Stimulated activated CD4-positive, alpha-beta T cell treated with anti-CD3 and anti-CD28 coated beads, Interleukin-4, amount 100 ng/mL, for 48 hours (primary cell): ENCODE measurements around the gene BCKDHB.
"Not testable (repeated sequence)": the region's sequence is repeated elsewhere in the genome, so short reads cannot be mapped to it uniquely, and the experiment has no call there.

ENCODE experiments used
- DNase-seq, 2 donors: peaks; one replicate each; pipeline ENCODE4 v3.0.0-alpha.2; 2020; ENCODE audit warnings: low read depth in 2 of 2

Gene BCKDHB

DNA sequence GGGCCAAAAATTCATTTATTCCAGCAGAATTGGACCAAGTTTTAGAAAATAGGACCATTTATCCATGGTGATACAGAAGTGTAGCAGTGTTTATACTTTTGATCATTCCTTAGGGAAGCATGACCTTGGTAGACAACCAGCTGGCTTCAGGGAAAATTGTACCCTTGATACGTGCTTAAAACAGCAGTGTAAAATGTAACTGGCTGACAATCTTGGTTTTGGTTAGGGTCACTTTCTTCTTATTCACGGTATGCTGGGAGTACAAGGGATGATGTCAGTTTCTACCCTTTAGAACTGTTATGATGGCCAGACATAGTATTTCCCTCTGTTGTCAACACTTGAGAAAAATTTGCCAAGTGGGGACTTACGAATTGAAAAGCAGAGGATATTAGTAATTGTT lies 157.1 kb downstream of the BCKDHB start:
- no peak for DNase-seq

DNA sequence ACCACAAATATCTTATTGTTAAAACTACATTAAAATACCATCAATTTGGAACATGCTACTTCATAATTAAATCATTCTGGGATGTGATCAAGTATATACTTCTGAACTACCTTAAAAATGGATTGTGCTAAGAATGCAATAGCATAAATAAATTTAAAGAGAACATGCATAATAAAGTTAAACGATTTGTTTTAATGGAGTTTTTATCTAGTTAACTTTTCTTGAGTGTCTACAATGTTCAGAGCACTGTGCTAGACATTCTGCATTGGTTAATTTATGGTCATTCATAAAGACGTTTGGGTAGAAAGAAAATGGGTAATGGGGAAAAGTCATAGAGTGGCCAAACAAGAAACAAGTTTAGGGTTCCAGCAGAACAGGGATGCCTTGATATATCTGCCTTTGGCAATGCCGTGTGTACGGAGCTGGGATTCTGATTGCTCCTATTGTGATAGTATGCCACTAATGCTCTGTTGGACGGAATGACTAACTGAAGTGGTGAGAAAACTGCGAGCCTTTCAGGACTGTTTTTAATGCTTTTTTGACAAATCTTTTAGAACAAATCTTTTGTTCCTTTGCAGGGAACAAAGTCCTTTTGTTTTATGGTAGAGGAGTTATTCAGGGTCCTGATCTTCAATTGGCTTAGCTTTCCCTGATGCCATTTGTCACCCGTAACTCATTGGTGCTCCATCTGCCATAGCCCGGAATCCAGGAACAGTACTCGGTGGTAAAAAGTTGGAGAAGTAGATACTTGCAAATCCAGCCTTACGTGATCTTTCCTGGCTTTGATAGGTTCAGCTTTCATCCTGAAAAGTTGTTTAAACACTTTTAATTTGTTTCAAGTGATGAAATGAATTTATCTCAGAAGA lies 162.6 kb downstream of the BCKDHB start:
- DNase-seq: no peak

DNA sequence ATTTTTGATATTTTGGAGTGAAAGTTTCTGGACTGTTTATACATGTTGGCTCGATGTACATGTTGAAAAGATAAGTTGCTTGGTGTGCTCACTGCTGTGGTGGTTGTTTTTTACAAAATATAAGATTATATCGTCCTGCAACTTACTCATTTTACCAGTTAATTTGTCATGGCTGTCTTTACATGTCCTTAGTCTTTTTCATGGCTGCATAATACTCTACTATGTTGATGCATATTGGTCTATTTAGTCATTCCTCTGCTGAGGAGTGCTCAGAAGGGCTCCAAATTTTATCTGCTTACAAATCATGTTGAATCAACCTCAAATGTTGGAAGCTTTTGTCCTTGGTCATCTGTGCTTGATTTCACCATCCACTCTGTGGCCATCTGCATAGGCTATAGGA lies 164.6 kb downstream of the BCKDHB start:
- no peak for DNase-seq

DNA sequence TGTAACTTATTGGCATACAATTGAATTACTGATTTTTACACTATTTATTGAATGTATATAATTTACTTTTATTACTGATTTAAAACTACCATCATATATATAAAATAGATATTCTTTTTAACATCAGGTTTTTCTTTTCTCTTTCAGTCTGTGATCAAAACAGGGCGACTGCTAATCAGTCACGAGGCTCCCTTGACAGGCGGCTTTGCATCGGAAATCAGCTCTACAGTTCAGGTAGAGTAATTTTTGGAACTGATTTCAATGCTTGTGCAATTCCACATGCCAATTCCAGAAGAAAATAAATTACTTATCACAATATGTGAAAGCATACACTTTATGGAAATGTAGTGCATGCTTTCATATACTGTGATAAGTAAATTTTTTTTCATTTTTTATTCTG lies 166.5 kb downstream of the BCKDHB start:
- no peak for DNase-seq

- no peak for DNase-seq
These were observed 170.4 kb downstream of the BCKDHB start for GRCh38 chr6:80276861-80277260.

DNA sequence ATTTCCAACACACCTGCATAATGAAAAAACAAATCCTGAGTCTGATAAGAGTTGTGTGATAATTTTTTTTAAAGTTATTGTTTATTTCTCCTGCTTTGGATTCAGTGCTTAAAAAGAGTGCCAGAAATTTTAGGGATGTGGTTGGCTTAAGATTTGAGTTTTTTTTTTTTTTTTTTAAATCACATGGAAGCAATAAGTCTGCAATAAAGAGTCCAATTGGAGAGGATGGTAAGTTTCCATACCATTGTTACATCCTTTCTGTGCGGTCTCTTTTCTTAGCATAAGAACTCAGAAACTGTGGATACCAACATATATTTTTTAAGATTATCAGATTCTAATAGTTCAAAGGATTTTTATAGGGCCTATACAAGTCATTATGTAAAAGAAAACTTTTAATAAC lies 171.0 kb downstream of the BCKDHB start:
- DNase-seq: no peak

- no peak for DNase-seq
These were observed 174.0 kb downstream of the BCKDHB start for GRCh38 chr6:80280262-80281010.

DNA sequence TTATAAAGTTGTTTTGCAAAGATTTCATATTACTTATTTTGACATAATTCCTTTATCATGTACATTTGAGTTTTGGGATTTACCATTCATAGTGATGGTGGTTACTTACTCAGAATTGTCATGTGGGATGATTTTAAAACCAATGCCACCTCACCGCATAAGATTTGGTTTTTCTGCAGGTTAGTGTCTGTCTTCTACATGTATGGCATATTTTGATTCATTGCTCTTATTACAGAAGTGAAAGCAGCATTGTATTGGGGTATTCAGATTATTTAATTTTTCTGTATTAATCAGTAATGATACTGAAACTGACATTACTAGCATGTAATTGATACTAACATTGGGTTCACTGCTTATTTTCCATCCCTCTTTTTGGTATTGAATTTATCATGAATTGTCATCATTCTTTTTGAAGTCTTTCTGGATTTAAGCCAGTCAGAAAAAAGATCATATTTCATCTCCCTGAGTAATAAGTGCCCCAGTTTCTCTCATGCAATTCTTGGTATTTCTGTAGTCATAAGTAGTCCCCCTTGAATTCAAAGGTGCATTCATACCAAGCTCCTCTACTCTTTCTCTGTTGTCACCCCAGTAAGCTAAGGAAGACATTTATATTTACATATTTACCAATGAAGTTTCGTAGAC lies 176.6 kb downstream of the BCKDHB start:
- no peak for DNase-seq

DNA sequence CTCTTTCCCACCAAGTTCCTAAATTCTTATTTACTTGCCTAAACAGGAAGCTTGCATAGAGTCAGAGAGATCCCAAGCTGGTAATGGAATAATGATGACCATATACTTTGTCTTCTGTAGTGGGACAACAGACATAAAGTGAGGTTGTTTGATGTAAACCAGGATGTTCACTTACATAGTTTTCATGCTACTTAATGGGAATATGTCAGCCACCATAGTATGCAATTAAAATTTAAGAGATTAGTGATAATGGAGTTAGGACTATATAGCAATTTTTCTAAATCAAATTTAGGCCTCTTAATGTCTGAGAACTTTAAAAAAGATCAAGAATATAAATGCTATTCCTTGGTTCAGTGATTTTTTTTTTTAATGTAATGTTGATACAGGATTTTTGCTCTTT lies 180.6 kb downstream of the BCKDHB start:
- DNase-seq: no peak

DNA sequence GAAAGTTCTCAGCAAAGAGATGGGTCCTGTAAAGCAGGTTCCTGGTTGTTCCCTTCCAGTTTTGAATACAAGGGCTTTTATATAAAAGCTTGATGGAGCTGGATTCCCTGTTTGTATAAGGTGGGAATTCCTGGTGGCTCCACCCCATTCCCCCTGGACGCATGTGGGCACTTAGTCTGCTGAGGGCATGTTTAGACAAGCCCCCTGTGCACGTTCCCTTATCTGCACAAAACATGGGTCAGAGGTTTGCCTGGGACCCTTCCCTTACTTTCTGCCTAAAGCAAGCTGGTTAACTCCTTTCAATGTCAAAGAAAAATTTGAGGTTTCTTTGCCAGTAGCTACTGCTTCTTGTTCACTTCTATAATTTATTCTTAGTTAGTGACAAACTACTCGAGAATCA lies 181.1 kb downstream of the BCKDHB start:
- DNase-seq: no peak

- DNase-seq: no peak
These were observed 183.3 kb downstream of the BCKDHB start for GRCh38 chr6:80289727-80290126.

DNA sequence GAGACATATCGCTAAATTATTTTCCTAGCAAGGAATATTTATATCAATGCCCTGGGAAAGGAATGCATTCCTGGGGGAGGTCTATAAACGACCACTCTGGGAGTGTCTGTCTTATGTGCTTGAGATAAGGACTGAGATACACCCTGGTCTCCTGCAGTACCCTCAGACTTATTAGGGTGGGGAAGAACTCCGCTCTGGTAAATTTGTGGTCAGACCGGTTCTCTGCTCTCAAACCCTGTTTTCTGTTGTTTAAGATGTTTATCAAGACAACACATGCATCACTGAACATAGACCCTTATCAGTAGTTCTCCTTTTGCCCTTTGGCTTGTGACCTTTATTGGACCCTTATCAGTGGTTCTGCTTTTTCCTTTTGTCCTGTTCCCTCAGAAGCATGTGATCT lies 188.1 kb downstream of the BCKDHB start:
- not testable (repeated sequence) for DNase-seq

DNA sequence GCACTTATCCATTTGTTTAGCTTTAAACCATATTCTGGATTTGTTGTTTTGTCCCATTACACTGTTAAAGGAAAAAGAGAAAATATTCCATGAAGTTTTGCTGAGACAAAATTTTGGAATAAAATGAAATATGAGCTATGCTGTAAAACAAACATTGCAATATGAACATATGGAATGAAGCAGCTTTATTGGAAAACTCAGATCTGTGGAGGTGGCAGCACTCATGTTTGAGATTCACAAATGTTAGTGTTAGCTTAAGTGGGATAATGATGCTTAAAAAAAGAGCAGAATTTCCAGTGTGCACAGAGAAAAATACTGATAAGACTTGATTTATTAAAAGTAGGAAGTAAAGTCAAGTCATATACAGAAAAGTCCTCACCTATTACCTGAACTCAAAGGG lies 196.2 kb downstream of the BCKDHB start:
- DNase-seq: no peak

DNA sequence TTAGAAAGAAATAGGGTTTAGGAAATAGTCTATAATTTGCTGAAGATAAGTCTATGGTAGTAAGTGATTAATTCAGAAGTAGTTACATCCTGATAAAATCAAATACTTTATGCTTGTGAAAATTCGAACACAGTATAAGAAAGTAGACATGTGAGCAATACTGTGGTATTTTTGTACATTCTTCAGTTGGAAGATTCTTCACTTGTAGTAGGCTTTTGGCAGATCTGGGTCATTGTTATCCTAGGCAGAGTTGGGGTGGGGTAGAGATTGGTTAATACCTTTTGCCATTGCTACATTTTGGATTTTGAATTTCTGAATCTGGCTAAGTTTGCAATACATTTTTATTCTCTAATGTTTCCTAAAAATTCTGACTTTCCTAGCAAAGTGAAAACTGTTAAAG lies 197.5 kb downstream of the BCKDHB start:
- no peak for DNase-seq

DNA sequence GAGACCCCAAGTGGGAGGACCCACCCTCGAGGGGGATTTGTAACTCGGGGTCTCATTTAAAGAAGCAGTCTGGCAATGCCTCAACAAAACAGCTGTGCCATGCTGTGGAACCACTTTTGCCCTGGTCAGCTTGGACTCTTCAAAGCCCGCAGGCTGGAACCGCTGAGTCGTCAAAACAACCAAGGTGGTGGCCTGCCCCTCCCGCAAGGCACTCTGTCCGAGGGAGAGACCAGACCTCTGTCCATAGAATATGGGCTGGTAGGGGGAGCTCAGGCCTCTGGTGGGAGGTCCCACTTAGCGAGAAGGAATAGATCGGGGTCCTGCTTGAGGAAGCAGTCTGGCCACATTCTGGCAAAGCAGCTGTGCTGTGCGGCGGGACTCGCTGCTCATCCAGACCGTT lies 208.1 kb downstream of the BCKDHB start:
- no peak for DNase-seq

DNA sequence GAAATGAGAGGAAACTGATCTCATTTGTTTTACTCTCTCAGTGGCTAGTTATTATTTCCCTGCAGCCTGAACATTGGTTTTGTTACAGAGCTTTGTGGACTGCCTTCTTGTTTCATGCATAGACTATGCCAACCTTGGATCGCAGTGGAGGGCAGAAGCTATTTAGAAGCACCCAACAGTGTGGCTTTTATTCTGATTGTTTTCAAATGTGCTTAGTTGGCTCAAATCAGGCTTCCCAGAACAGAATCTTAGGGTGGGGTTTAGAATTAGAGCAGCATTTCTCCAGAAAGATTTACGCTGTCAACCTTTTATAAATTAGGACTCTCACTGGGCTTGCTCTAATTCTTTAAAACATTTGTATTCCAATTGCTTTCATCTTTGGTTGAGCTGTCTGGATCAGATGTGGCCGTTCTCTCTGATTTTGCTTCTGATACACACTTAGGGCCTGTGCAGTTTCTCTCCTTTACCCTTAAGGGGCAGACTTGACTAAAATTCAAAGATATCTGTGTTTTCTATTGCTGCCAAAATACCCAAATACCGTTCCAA lies 210.3 kb downstream of the BCKDHB start:
- no peak for DNase-seq

DNA sequence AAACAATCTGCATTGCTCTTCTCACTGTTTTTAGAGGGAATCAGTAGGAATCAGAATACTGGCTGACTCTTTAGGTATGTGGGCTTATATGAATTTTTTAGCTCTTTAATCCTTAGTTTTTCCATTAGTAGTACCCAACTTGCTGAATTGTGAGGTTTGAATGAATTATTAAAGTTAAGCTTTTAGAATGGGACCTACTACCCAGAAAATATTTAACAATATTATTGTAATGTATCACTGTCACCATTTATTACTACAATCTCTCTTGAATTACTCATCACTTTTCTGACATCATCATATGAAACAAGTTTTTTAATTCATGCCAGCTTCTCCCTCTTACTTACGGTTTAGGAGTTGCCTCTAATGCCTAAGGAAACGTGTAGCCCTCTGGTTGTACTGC lies 212.7 kb downstream of the BCKDHB start:
- DNase-seq: no peak

DNA sequence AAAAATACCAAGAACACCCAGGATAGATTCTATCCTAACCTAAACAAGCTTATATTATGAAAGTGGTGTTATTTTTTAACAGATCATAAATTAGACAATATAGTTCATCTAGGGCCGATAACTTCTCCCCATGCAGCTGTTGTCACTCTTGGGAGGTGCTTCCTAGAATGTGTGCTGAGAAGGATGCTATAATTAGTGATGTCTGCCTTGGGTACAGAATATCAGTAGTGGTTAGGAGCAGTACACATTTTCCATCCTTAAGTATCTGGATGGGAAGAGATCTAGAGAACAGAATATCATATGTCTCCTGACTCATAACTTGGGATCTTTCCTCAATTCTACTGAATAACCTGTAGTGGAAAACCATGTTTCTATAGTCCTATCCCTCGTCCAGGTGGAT lies 214.5 kb downstream of the BCKDHB start:
- DNase-seq: no peak

- DNase-seq: no peak
These were observed 219.3 kb downstream of the BCKDHB start for GRCh38 chr6:80325742-80326141.

DNA sequence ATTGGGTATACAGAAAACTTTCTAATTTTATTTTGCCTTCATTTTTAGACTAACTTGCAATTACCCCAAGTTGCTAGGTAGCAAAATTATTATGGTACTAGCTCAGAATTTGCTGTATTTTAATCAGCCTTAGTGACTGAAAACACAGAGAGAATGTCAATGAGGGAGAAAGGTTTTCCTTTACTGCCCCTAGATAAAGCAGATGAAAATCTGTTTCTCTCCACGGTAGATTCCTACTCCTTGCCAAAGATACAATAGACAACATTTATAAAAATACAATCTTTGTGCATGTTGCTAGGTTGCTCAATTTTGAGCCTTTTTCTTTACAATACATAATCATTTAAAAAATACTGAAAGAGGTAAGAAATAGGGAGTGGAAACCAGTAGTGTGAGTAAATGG lies 222.2 kb downstream of the BCKDHB start:
- no peak for DNase-seq

DNA sequence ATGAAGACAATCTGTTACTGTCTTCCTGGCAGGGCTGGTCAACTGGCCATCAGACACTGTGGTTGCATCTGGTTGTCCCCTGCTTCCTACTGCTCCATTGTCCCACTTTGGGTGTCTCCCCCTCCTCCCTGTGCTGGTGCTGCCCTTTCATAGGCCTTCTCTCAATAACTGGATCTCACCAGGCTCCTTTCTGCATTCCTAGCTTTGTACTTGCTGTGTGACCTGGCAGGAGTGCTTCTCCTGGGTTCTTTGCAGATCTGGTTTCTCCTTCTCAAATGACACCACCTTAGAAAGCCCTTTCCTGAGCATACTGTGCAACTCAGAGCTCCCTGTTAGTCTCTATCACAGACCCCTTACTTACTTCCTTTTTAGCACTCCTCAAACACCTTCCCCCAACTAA lies 223.0 kb downstream of the BCKDHB start:
- DNase-seq: no peak

GRCh38 chr6:80330961-80331360 lies 224.5 kb downstream of the BCKDHB start:
- no peak for DNase-seq

DNA sequence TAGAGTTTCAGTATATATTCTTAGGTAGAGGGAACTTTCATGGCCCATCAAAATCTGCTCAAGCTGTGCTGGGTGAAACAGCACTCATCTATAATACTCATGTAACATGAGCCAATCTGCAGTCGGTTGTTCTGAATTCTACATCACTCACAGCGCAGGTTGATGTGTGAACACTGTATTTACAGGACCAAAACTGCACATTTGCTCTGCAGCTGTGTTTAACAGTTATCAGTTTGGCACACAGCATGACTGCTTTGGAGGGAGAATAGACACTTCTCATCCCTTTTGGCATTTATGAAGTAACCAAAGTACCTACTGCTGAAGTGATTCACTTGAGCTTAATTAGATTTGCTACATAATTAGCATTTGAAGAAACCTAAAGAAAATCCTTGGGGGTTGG lies 225.1 kb downstream of the BCKDHB start:
- no peak for DNase-seq
